ENCODE measurements around the gene CEACAM19.
A peak's percentile ranks its signal among the peaks of the same experiment; 100 is the strongest.
"Not testable (repeated sequence)": the region's sequence is repeated elsewhere in the genome, so short reads cannot be mapped to it uniquely, and the experiment has no call there.

CEACAM19 gene
- total RNA-seq: 0 to 1.1 (median 0.30) reads per million in 18 experiments

GRCh38 chr19:44671400-44671799, at the start of gene CEACAM19:
Gene CEACAM19 (plus strand): TSS chr19:44671482. CDS start chr19:44671932, 450 bp downstream.
- no peak for DNase-seq

GRCh38 chr19:44623080-44623479, 48.2 kb upstream of the CEACAM19 start:
- peak; percentile 69 to 75 for DNase-seq

GRCh38 chr19:44623626-44624025, 47.7 kb upstream of the CEACAM19 start:
- no peak for DNase-seq

- DNase-seq: no peak
These were observed 46.4 kb upstream of the CEACAM19 start for GRCh38 chr19:44624840-44625354.

GRCh38 chr19:44625637-44626036, 45.6 kb upstream of the CEACAM19 start:
- DNase-seq: not testable (repeated sequence)

GRCh38 chr19:44626048-44626624, 45.1 kb upstream of the CEACAM19 start:
- DNase-seq: no peak

- DNase-seq: no peak
These were observed 43.7 kb upstream of the CEACAM19 start for GRCh38 chr19:44627631-44628030.

GRCh38 chr19:44628793-44629192, 42.5 kb upstream of the CEACAM19 start:
- no peak for DNase-seq

- not testable (repeated sequence) for DNase-seq
These were observed 39.7 kb upstream of the CEACAM19 start for GRCh38 chr19:44631611-44632010.

- not testable (repeated sequence) for DNase-seq
These were observed 37.2 kb upstream of the CEACAM19 start for GRCh38 chr19:44634058-44634457.

- DNase-seq: no peak
These were observed 36.5 kb upstream of the CEACAM19 start for GRCh38 chr19:44634785-44635184.

GRCh38 chr19:44635581-44636438, 35.5 kb upstream of the CEACAM19 start:
- peak; percentile 87 to 93 for DNase-seq

- DNase-seq: no peak
These were observed 34.6 kb upstream of the CEACAM19 start for GRCh38 chr19:44636439-44637389.

- no peak for DNase-seq
These were observed 33.9 kb upstream of the CEACAM19 start for GRCh38 chr19:44637390-44637764.

GRCh38 chr19:44640518-44640917, 30.8 kb upstream of the CEACAM19 start:
- peak; percentile 46 for DNase-seq

- DNase-seq: peak in 1 of 2 donors; percentile 12
These were observed 29.6 kb upstream of the CEACAM19 start for GRCh38 chr19:44641501-44642265.

- DNase-seq: no peak
These were observed 28.9 kb upstream of the CEACAM19 start for GRCh38 chr19:44642377-44642776.

- peak; percentile 57 to 72 for DNase-seq
These were observed 27.5 kb upstream of the CEACAM19 start, which contains the start of gene PVR for GRCh38 chr19:44643605-44644401. Gene PVR (plus strand): TSS chr19:44643910. CDS start chr19:44644097, 187 bp downstream.

- DNase-seq: no peak
These were observed 26.8 kb upstream of the CEACAM19 start for GRCh38 chr19:44644402-44645016.

- no peak for DNase-seq
These were observed 25.8 kb upstream of the CEACAM19 start for GRCh38 chr19:44645407-44646048.

Data from inflammatory macrophage (primary cell).